A673 (cell line): Measurements from ENCODE around the gene GPC1. TPM values are rescaled to one million over a fixed set of nuclear protein-coding genes. Genes with fewer than 3 reads are reported as not detected.

Experiments
- BruUV-seq: library from RNA; stranded (reverse); fragments of 400-500 nt; replicated peaks from 2 replicates; lab custom pipeline; 2021; lab: Mats Ljungman, UMichigan
- CTCF ChIA-PET: fragments of 300-600 bp; sonication (Branson Sonifier 250); formaldehyde crosslinking; loops from one replicate; lab custom pipeline; 2022; ENCODE audit warnings: antibody characterized with exemption; lab: Charles Lee
- POLR2A ChIA-PET: fragments of 300-600 bp; sonication (Branson Sonifier 250); formaldehyde crosslinking; loops from one replicate; lab custom pipeline; 2022; ENCODE audit warnings: antibody characterized with exemption; ENCODE audit not compliant: low non-redundant PET; lab: Charles Lee
- DNase-seq: peaks from one replicate; pipeline ENCODE4 v3.0.0-alpha.2; 2015; ENCODE audit warnings: low spot score
- H3K27ac ChIP-seq: fragments of 200-600 bp; sonication (generic); 2 replicates; pipeline ENCODE4 v1.5.1; 2016; ENCODE audit warnings: mixed run types, low read depth, mild to moderate bottlenecking, mixed read lengths, antibody characterized with exemption, low read length; ENCODE audit not compliant: poor library complexity, severe bottlenecking
- H3K27me3 ChIP-seq: fragments of 200-600 bp; sonication (generic); replicated peaks from 2 replicates; pipeline ENCODE4 v1.6.1; 2017; ENCODE audit warnings: mixed run types, low read depth, mild to moderate bottlenecking, mixed read lengths, antibody characterized with exemption, low read length; ENCODE audit not compliant: insufficient read depth, poor library complexity
- H3K36me3 ChIP-seq: fragments of 200-600 bp; sonication (generic); 2 replicates; pipeline ENCODE4 v1.6.1; 2016; ENCODE audit warnings: mixed run types, mild to moderate bottlenecking, mixed read lengths, antibody characterized with exemption, low read length; ENCODE audit not compliant: insufficient read depth, poor library complexity, severe bottlenecking
- H3K4me1 ChIP-seq: fragments of 200-600 bp; sonication (generic); 2 replicates; pipeline ENCODE4 v1.6.1; 2017; ENCODE audit warnings: mixed run types, mild to moderate bottlenecking, mixed read lengths, antibody characterized with exemption, low read length; ENCODE audit not compliant: insufficient read depth, poor library complexity, severe bottlenecking
- H3K4me3 ChIP-seq: fragments of 200-600 bp; sonication (generic); 2 replicates; pipeline ENCODE4 v1.5.1; 2016; ENCODE audit warnings: low read depth, mixed run types, mild to moderate bottlenecking, mixed read lengths, low read length; ENCODE audit not compliant: poor library complexity, severe bottlenecking
- H3K9me3 ChIP-seq: fragments of 200-600 bp; sonication (generic); 2 replicates; pipeline ENCODE4 v1.6.1; 2016; ENCODE audit warnings: mixed run types, low read depth, mild to moderate bottlenecking, mixed read lengths, antibody characterized with exemption, low read length; ENCODE audit not compliant: poor library complexity, severe bottlenecking
- CTCF ChIP-seq: fragments of 300-800, 200-600 bp; sonication (generic); conservative IDR thresholded peaks from 2 replicates; pipeline ENCODE4 v1.5.1; 2017; ENCODE audit warnings: low read depth, mild to moderate bottlenecking, antibody characterized with exemption, low read length, moderate library complexity, mixed read lengths
- EZH2 ChIP-seq: fragments of 200-600 bp; sonication (generic); IDR thresholded peaks from 2 replicates; pipeline ENCODE4 v1.6.1; 2017; ENCODE audit warnings: borderline replicate concordance, low read depth, mild to moderate bottlenecking, mixed read lengths, antibody characterized with exemption, low read length; ENCODE audit not compliant: poor library complexity, severe bottlenecking
- intact Hi-C: fragments of 100-400 bp; cut with micrococcal nuclease; formaldehyde crosslinking; loops from one replicate; pipeline ENCODE4 v1.10.0; 2022; ENCODE audit not compliant: unreplicated experiment
- total RNA-seq: library from RNA; stranded (reverse); gene quantifications from 2 replicates; pipeline ENCODE4 v1.2.3, GENCODE V29; 2021

The GPC1 gene
- total RNA-seq, 1 experiment from 2014 or later, result 21.2 TPM

GRCh38 chr2:240389302-240389805, 46.1 kb upstream of the GPC1 start:
- Histone ChIP-seq H3K9me3 (no peaks in the 10 kb centered on the region), H3K27me3 (no peaks in the 10 kb centered on the region), H3K4me3 (no peak overlapping the region), H3K36me3 (no peaks in the 10 kb centered on the region), H3K4me1 (no peaks in the 10 kb centered on the region), H3K27ac (no peak overlapping the region)
- BruUV-seq, result no TSS peak
- ChIA-PET POLR2A (no interaction called here), CTCF (no interaction called here)
- DNase-seq, result no peak
- no peak for TF ChIP-seq EZH2
- no peak for TF ChIP-seq CTCF
- intact Hi-C loops, result no loop called here

GRCh38 chr2:240390091-240391073, 45.1 kb upstream of the GPC1 start:
- Histone ChIP-seq H3K4me3 (no peak overlapping the region), H3K27me3 (no peaks in the 10 kb centered on the region), H3K27ac (no peak overlapping the region), H3K4me1 (no peaks in the 10 kb centered on the region), H3K36me3 (no peaks in the 10 kb centered on the region), H3K9me3 (no peaks in the 10 kb centered on the region)
- ChIA-PET POLR2A (interaction anchor here (0.6 kb wide), 1 partner anchor 23 kb away, joined by 3 read pairs; no protein-coding TSS in a partner anchor), CTCF (no interaction called here)
- BruUV-seq, result no TSS peak
- no peak for DNase-seq
- TF ChIP-seq EZH2 (no peak), CTCF (no peak)
- intact Hi-C loops, result no loop called here

- intact Hi-C loops, result no loop called here
- Histone ChIP-seq H3K4me3 (no peak overlapping the region), H3K36me3 (no peaks in the 10 kb centered on the region), H3K9me3 (no peaks in the 10 kb centered on the region), H3K27me3 (no peaks in the 10 kb centered on the region), H3K27ac (no peak overlapping the region), H3K4me1 (no peaks in the 10 kb centered on the region)
- ChIA-PET CTCF (no interaction called here), POLR2A (no interaction called here)
- BruUV-seq, result no TSS peak
- DNase-seq, result no peak
- TF ChIP-seq EZH2, result no peak
These were observed 44.1 kb upstream of the GPC1 start for GRCh38 chr2:240391111-240392051.
